Panc1 (cell line): ENCODE data around the gene ATG14.

Experiments
- POLR2AphosphoS5 ChIP-seq: IDR thresholded peaks from 2 replicates; pipeline ENCODE4 v1.6.1; 2012; ENCODE audit warnings: mild to moderate bottlenecking, low read depth, low read length, moderate library complexity
- TF ChIP-seq, protein P1 (sequence below): fragments of 450-650 bp; IDR thresholded peaks from 2 replicates; pipeline ENCODE4 v1.5.1; 2017; ENCODE audit warnings: mild to moderate bottlenecking

DNA sequence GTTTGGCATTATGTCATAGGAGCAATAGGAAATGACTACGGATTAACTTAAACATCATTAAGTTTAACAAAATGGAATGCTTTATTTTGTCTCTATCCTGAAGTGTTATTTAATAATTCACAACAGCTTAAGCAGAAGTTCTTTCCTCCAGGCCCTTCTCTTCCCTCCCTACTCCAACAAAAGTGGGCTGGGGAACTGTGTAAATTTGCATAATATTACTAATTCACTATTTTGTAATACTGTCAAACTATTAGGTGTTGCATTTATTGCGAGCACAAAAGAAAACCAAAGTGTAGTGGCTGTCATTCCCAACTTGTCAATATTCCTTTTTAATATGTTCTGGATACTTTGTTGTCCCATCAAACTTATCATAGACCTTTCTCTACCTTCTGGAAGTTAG is 69.8 kb downstream of the ATG14 start:
- TF ChIP-seq, protein P1, sequence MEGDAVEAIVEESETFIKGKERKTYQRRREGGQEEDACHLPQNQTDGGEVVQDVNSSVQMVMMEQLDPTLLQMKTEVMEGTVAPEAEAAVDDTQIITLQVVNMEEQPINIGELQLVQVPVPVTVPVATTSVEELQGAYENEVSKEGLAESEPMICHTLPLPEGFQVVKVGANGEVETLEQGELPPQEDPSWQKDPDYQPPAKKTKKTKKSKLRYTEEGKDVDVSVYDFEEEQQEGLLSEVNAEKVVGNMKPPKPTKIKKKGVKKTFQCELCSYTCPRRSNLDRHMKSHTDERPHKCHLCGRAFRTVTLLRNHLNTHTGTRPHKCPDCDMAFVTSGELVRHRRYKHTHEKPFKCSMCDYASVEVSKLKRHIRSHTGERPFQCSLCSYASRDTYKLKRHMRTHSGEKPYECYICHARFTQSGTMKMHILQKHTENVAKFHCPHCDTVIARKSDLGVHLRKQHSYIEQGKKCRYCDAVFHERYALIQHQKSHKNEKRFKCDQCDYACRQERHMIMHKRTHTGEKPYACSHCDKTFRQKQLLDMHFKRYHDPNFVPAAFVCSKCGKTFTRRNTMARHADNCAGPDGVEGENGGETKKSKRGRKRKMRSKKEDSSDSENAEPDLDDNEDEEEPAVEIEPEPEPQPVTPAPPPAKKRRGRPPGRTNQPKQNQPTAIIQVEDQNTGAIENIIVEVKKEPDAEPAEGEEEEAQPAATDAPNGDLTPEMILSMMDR = no peak
- TF ChIP-seq POLR2AphosphoS5 = no peak
